ENCODE measurements around the gene WWC2. TPM values are rescaled to one million over a fixed set of nuclear protein-coding genes. Genes with fewer than 3 reads are reported as not detected.

WWC2 gene
- total RNA-seq, 1 donor from 2014 or later = 24.6 TPM

GRCh38 chr4:183180096-183180495 is 81.0 kb downstream of the WWC2 start:
- H3K4me3 Mint-ChIP-seq = no peak overlapping the region
- no peak for TF ChIP-seq CTCF (conservative IDR thresholded peaks at IDR 0.05)
- peaks cover 7% of the 10 kb centered on the region for H3K36me3 Mint-ChIP-seq
- no peak overlapping the region for H3K27ac Mint-ChIP-seq
- peaks cover 7% of the 10 kb centered on the region for H3K9me3 Mint-ChIP-seq
- H3K4me1 Mint-ChIP-seq (ENCODE audit: unreplicated experiment) = peaks cover 11% of the 10 kb centered on the region
- H3K27me3 Mint-ChIP-seq = no peaks in the 10 kb centered on the region
- no peak for DNase-seq (ENCODE audit: extremely low spot score, unreplicated experiment)

GRCh38 chr4:183180621-183181020 is 81.6 kb downstream of the WWC2 start:
- peaks cover 7% of the 10 kb centered on the region for H3K36me3 Mint-ChIP-seq
- H3K27me3 Mint-ChIP-seq = no peaks in the 10 kb centered on the region
- H3K9me3 Mint-ChIP-seq = peaks cover 7% of the 10 kb centered on the region
- H3K4me3 Mint-ChIP-seq = no peak overlapping the region
- DNase-seq (ENCODE audit: extremely low spot score, unreplicated experiment) = no peak
- TF ChIP-seq CTCF (conservative IDR thresholded peaks at IDR 0.05) = no peak
- no peak overlapping the region for H3K27ac Mint-ChIP-seq
- peaks cover 11% of the 10 kb centered on the region for H3K4me1 Mint-ChIP-seq (ENCODE audit: unreplicated experiment)

- no peak for DNase-seq (ENCODE audit: extremely low spot score, unreplicated experiment)
- peaks cover 9% of the 10 kb centered on the region for H3K4me1 Mint-ChIP-seq (ENCODE audit: unreplicated experiment)
- no peak overlapping the region for H3K27ac Mint-ChIP-seq
- H3K36me3 Mint-ChIP-seq = peaks cover 7% of the 10 kb centered on the region
- TF ChIP-seq CTCF (conservative IDR thresholded peaks at IDR 0.05) = no peak
- no peaks in the 10 kb centered on the region for H3K27me3 Mint-ChIP-seq
- peaks cover 7% of the 10 kb centered on the region for H3K9me3 Mint-ChIP-seq
- no peak overlapping the region for H3K4me3 Mint-ChIP-seq
Observed at GRCh38 chr4:183181081-183181480, 82.0 kb downstream of the WWC2 start.

- Mint-ChIP-seq H3K27ac (no peak overlapping the region), H3K9me3 (peaks cover 7% of the 10 kb centered on the region), H3K36me3 (peaks cover 7% of the 10 kb centered on the region), H3K4me1 (ENCODE audit: unreplicated experiment) (peaks cover 8% of the 10 kb centered on the region), H3K4me3 (no peak overlapping the region), H3K27me3 (no peaks in the 10 kb centered on the region)
- no peak for DNase-seq (ENCODE audit: extremely low spot score, unreplicated experiment)
- no peak for TF ChIP-seq CTCF (conservative IDR thresholded peaks at IDR 0.05)
Observed at GRCh38 chr4:183182873-183183725, 84.0 kb downstream of the WWC2 start.

- Mint-ChIP-seq H3K36me3 (peaks cover 7% of the 10 kb centered on the region), H3K9me3 (peaks cover 7% of the 10 kb centered on the region), H3K4me1 (ENCODE audit: unreplicated experiment) (peaks cover 8% of the 10 kb centered on the region), H3K27me3 (no peaks in the 10 kb centered on the region), H3K4me3 (no peak overlapping the region), H3K27ac (no peak overlapping the region)
- no peak for TF ChIP-seq CTCF (conservative IDR thresholded peaks at IDR 0.05)
- no peak for DNase-seq (ENCODE audit: extremely low spot score, unreplicated experiment)
Observed at GRCh38 chr4:183183906-183184535, 85.0 kb downstream of the WWC2 start.

All from type B pancreatic cell (in vitro differentiated cells).